NCI-H226 (cell line): ENCODE data around the gene TAS2R60.
A peak's percentile ranks its signal among the peaks of the same experiment; 100 is the strongest.
"Not testable (repeated sequence)": the region's sequence is repeated elsewhere in the genome, so short reads cannot be mapped to it uniquely, and the experiment has no call there.

Experiments
- DNase-seq: peaks from one replicate; pipeline ENCODE4 v3.0.0-alpha.2; 2015

TAS2R60 gene

DNA sequence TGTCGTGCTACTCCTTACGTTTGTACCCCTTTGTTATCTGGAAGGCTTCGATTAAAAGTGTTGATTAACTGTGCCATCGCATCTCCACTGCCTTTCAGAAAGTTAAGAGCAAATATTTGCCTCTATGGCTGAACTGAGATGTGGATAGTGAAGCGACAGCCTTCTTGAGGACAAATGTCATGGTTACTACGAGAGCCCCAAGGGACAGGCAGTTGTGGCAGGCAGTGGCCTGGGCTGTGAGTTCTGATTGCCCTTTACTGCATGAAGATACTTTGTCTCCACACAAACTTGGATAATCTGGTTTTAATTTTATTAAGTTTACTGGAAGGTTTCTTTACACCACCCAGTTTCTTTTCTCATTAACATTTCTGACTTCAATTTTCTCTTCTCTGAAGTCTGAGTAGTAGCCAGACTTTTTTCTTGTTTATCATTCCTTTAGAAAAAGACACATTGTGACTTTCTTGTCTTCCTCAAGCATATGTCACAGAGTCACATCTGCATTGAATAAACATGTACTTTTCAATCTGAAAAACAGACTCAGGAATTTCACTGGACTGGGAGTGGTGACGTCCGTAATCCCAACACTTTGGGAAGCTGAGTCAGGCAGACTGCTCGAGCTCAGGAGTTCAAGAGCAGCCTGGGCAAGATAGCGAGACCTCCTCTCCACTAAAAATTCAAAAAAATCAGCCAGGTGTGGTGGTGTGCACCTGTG is 36.0 kb downstream of the TAS2R60 start:
- DNase-seq = no peak

DNA sequence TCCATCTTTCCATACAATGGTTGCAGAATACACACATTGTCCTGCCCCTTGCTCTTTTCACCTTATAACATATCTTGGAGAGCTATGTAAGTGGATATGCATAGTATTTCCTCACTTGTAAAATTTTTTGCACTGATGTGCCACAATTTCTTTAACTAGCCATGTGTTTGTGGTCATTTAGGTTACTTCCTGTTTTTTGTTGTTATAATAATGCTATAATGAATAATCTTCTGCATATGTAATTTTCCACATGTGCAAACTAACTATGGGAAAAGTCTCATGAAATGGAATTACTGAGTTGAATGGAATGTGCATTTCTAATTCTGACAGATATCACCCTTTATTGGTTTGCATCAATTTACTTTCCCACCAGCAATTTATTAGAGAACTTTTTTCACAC is 37.2 kb downstream of the TAS2R60 start:
- no peak for DNase-seq

DNA sequence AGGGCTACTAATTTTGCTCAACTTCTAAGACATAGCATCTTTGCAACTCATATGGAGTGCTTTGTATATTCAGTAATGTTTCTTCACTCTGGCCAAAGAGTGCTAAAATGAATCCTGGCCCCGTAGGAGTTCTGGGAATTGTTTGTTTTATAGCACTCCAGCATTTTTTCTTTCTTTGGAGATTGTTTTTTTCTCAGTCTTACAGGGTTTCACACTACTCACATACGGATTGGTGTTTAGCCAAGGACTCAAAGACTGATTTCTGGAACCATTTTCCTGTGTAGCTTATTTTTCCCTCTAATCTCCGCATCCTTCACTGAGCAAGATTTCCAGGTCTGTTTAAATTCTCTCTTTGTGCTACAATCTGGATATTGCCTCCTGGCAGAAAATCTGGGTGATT is 40.9 kb downstream of the TAS2R60 start:
- no peak for DNase-seq

DNA sequence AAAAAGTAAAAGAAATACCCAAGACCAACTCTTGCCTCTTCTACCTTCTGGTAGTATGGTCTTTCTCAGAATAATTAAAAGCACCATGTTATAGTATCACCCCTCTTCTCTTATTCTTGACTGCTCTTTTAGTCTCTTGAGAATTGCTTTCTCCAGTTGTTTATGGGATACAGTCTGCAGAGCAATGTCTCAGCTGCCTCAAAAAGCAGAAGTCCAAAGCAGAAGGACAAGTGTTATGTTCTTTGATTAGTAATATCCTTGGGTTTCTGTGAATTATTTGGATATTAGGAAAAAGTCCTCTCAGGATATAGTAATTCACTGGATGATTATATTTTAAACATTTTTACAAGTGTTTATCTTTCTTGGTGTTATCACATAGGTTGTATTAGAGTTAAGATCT is 41.8 kb downstream of the TAS2R60 start:
- DNase-seq = no peak

DNA sequence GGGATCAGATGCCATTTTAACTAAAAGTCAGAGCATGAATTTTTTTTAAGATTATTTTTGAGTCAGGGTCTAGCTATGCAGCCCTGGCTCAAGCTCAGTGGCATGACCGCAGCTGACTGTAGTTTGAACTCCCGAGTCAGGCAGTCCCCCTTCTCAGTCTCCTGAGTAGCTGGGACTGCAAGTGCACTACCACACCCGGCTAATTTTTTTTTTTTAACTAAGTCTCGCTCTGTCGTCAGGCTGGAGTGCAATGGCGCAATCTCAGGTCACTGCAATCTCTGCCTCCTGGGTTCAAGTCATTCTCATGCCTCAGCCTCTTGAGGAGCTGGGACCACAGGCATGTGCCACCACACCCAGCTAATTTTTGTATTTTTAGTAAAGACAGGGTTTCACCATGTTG is 42.2 kb downstream of the TAS2R60 start:
- no peak for DNase-seq

DNA sequence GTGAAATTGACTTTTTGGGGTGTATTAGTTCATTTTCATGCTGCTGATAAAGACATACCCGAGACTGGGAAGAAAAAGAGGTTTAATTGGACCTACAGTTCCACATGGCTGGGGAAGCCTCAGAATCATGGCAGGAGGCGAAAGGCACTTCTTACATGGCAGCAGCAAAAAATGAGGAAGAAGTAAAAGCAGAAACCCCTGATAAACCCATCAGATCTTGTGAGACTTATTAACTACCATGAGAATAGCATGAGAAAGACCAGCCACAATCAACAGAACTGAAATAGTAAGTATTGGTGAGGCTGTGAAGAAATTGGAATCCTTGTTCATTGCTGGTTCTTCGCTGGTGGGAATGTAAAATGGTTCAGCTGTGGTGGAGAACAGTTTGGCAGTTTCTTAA is 43.0 kb downstream of the TAS2R60 start:
- DNase-seq = not testable (repeated sequence)

DNA sequence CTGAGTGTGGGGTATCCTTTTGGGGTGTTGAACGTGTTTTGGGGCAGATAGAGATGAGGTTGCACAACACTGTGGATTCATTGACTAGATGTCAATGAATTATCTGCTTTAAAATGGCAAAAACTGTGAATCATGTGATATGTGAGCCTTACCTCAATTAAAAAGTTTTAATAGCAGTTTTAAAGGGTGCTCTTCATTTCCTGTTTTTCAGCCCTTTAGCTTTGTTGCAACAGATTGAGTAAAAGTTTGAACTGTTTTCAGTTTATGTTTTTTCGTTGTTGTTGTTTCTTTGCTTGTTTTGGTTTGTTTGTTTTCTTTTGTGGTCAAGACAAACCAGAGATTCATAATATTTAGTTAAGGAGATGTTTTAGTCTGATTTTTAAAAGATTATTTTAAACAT is 43.8 kb downstream of the TAS2R60 start:
- DNase-seq = no peak

DNA sequence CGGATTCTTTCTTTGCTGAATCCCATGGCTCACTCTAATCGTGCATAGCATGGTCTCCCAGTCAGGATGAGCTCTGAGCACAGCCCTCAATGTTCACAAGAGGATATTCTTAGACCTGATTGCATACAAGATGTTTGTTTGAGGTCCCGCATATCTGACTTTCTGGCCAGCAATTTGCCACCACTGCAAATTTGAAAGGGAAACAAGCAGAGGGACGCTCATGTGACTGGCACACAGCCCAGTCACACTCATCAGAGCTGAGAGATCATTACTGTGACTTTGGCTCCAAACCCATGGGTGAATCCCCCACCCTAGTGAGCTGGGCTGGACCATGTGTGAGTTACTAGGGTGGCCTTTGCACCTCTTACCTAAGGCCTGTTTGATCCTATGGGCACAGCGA is 44.3 kb downstream of the TAS2R60 start:
- no peak for DNase-seq

DNA sequence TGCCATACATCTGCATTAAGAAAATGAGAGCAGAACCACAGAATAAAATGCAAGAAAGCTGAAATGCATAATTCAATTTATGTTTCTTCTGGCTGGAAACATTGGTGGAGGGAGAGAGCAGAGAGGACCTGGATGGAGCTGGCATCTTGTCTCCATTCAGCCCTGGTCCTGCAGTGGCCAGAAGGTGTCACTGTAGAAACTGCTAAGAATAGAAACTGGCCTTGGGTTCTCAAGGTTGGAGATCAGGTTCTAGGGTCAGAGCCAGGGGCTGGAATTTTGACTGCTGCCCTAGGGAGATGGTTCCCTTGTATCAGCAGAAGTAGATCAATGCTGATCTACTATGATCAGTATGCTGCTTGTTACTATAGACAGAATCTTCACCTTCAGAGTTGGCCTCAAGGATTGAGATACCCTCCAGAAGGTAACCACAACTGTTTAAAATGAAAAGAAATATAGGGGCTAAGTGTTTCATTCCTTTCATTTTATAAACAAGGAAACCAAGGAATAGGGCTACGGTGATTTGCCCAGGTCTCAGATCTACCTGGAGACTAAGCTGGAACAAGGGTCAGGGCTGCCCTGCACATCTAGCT is 47.6 kb downstream of the TAS2R60 start:
- peak; percentile 12 for DNase-seq

DNA sequence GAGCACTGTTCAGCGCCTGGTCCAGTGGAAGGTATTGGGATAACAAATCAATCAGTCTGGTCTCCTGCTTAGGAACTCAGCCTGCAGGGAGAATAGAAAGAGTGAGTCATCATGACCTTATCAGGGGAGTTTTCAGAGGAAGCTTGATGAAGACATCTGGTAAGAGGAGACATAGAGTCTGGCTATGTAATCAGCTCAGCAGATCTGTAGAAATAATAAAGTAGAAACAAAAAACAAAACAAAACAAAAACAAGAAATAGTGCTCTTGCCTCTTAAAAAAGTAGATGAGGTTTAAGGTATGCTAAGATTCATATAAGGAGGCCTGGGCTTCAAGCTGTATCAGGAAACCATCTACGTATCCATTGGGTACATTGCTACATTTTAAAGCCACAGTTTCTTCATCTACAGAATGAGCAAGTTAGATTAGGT is 48.8 kb downstream of the TAS2R60 start:
- peak; percentile 80 for DNase-seq

DNA sequence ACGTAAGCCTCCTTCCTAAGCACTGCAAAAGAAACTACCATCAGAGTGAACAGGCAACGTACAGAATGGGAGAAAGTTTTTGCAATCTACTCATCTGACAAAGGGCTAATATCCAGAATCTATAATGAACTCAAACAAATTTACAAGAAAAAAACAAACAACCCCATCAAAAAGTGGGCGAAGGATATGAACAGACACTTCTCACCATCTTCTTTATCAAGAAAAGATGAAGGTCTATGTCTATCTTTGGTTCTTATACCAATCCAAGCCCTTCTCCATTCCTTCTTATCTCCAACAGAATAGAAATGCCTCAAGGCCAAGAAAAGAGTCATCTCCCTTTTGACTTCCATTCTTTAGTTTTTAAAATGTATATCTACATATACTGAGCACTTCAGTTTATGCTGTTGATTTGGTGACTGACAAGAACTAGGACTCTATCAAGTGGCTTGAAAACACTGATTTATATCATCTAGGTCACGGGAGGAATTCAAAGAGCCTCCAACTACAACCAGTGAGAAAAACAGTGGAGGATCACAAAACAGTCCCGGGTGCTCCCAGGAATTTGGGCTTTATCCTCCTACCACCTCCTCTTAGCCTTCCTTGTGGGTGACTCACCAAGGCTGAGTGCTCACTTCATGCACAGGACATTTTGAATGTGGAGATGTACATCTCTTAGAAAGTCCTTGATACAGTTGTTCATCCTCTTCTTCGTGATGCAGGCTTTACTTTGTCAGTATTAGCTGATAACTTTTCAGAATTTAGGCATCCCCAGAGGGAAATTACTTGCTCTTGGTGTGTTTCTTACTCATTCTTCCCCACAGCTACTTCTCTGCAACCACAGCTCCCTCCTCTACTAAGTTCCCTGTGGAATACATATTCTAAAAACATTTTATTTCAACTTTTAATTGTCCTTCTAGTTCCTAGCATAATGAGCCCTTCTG is 49.8 kb downstream of the TAS2R60 start:
- DNase-seq = peak; percentile 72

DNA sequence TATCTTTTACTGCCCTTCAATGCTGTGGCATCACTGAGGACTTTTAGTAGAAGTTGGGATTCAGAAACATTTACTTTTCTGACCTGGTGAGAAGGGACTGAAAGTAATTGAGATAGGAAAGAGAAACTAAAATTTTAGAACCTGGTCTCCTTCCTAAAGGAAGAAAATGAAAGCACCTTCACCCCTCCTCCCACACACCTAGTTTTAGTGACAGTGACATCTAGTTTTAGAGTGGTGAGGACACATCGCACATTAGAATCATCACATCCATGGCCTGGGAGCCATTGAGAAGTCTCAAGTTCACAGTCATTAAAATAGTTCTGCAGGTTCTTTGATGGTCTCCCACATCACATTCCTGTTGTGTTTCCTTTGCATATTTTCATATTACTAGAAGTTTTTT is 50.5 kb downstream of the TAS2R60 start:
- no peak for DNase-seq
